Fibroblast of skin of abdomen (primary cell): ENCODE results near the gene JAGN1.
"Not testable (repeated sequence)": the region's sequence is repeated elsewhere in the genome, so short reads cannot be mapped to it uniquely, and the experiment has no call there.

Experiments used
- DNase-seq: peaks from one replicate; pipeline ENCODE4 v3.0.0-alpha.2; 2013

JAGN1 gene

DNA sequence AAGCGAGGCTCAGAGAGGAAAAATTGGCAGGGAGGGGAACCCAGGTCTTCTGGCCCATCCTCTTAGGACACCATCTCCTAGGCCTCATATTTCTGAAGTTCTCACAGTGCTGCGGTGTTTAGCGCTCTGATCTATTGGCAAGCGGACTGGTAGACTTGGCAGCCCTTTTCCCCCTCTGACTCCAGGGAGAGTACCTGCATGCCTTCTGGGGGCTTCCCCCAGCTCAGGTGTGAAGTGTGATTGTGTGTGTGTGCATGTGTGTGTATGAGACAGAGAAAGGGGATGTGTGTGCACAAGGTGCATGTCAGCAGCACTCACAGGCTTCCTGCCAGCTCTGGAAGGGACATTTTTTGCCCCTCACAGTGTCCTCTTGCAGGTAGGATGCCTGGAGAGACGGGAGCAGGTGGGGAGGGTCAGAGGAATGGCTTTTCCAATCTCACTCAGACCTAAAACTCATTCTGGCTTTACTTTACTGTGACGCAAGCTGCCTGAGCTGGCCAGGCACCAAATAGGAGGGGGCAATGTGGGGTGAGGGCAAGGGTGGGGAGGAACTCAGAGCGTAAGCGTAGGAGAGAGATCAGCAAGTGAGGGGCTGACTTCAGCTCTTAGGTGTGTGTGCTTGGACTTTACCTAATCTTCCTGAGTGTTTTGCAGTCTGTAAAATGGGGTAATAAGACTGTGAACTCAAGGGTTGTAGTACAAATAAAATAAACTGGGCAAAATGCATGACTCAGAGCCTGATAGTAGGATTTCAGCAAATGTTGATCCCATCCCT lies 8.2 kb downstream of the JAGN1 start:
- DNase-seq: no peak

DNA sequence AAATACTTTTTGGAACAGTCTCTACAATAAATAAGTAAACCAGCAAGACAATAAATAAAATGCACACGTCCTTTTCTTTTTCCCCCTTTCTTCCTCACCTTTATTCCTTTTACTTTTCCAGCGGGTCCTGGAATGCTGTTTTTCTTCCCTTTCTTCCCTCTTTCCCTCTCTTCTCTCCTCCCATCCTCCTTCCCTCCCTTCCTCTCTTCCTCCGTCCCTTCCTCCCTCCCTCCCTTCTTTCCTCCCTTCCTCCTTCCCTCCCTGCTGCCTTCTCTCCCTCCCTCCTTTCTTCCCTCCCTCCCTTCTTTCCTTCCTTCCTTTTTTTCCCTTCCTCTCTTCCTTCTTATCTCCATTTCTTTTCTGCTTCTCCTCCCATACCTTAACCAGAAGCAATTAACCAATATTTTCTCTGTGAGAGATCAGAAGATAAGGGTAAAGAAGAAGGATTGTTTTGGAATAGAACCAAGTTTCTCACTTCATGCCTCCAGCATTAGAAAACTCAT lies 8.9 kb downstream of the JAGN1 start:
- DNase-seq: no peak

DNA sequence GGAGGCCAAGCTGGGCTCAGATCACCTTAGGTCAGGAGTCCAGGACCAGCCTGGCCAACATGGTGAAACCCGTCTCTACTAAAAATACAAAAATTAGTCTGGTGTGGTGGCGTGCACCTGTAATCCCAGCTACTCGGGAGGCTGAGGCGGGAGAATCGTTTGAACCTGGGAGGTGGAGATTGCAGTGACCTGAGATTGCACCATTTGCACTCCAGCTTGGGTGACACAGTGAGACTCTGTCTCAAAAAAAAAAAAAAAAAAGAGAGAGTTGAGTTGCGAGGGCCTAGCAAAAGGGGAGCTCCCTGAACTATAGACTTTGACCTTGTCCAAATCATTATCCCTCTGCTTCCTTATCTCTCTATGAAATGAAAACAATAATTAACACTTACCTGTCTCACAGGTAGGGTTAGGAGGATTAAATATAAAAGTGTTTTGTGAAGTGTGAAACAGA lies 10.6 kb downstream of the JAGN1 start:
- not testable (repeated sequence) for DNase-seq

DNA sequence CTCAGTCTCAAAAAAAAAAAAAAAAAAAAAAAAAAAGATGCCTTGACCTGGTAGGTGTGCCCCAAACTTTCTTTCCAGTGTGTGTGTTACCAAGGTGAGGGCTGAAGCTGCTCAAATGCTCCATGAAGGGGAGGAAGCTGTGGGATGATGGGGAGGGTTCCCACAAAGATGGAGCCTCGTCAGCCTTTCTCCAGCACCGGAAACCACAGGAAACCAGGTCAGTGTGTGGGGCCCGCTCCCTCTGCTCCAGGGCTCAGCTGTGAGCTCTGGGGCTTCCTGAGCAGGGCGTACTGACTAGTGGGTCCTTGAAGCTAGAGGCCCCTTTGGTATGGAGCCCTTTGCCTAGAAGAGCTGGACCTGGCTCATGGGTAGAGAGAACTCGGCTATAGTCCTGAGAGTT lies 11.6 kb downstream of the JAGN1 start:
- no peak for DNase-seq

DNA sequence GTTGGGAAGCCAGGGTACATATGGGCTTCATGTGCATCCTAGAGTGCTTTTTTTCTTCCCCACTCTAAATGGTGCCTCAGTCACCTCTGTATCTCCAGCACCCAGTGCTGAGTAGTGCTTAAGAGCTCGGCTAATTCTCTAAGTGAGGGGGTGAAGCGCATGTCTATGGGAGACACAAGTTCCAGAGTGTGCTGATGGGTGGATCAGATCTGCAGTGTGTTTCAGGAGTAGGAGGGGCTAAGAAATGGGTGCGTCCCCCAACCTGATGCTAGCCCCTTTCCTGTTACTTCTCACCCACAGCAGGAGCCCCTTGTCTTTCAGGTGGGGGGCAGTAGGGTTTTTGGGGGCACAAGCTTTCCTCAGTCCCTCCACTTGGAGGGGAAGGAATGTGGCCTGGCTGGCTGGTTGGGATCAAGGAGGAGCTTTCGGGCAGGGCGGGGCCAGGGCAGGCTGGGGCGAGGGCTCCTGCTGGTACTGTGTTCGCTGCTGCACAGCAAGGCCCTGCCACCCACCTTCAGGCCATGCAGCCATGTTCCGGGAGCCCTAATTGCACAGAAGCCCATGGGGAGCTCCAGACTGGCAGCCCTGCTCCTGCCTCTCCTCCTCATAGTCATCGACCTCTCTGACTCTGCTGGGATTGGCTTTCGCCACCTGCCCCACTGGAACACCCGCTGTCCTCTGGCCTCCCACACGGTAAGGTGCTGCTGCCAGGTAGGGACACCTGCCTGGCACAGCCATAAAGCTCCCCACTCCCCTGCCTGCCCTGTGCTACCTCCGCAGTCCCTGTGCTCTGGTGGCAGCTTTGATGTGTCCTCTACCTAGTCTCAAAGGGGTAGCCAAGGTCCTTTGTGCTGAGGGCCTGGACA lies 12.2 kb downstream of the JAGN1 start, which contains the start of gene IL17RE:
IL17RE (plus strand) TSS at position 477 of the 866 bp plus-strand sequence; CDS start at position 562, 85 bp downstream.
- no peak for DNase-seq

DNA sequence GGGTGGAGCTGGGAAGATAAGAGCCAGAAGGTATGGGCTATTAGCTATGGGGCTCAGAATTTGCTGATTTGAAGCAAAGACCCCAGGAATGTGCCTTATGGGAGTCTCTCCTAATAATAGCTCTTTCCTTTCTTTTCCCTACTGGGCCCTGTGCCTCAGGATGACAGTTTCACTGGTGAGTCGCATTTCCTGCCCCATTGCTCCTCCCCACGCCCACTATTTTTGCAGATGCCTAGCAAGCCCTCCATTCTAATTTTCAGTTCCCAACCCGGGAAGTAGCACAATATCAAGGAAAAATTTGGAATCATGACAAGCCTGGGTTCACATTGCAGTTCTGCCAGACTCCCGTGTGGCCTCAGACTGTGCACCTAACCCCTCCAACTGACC lies 12.8 kb downstream of the JAGN1 start:
- DNase-seq: peak; percentile 62

DNA sequence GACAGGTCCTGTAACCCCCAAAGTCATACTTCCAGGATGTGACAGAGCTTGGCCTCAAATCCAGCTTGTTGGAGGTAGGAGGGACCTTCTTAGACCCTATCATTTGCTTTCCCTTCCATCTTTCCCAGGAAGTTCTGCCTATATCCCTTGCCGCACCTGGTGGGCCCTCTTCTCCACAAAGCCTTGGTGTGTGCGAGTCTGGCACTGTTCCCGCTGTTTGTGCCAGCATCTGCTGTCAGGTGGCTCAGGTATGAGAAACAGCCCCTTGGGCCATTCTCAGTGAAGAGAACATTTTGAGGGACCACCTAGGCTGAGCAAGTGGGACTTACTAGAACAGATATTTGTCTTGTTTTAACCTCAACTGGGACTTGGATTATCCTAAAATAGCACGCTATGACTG lies 13.5 kb downstream of the JAGN1 start:
- no peak for DNase-seq

DNA sequence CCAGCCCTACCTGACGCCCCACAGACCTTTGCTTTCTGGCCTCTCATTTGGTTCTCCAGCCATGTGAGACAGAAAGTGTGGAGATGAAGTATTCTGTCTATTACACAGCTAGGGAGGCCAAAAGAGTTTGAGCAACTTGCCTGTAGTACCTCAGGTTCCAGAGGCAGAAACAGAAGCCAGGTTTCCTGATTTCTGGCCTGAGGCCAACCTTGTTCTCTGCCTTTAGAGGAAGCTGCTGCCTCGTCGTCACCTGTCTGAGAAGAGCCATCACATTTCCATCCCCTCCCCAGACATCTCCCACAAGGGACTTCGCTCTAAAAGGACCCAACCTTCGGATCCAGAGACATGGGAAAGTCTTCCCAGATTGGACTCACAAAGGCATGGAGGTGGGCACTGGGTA lies 16.1 kb downstream of the JAGN1 start:
- no peak for DNase-seq

DNA sequence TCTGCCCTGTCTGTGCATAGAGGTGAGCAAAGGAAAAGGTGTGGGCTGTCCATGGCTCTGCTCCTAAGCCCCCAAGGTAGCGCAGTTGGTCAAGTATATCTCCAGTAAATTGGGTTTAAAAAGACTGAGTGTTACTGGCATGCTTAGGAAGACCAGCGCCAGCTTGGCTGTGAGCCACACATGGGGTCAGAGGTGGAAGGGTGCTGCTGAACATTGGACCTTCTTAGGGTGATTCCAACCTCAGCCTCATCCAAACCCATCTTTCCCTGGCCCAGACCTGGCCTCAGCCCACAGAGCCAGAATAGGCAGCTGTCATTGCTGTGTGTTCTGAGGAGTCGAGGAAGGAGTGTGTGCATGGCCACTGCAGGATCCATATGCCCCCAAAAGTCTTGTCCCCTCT lies 17.9 kb downstream of the JAGN1 start:
- no peak for DNase-seq

DNA sequence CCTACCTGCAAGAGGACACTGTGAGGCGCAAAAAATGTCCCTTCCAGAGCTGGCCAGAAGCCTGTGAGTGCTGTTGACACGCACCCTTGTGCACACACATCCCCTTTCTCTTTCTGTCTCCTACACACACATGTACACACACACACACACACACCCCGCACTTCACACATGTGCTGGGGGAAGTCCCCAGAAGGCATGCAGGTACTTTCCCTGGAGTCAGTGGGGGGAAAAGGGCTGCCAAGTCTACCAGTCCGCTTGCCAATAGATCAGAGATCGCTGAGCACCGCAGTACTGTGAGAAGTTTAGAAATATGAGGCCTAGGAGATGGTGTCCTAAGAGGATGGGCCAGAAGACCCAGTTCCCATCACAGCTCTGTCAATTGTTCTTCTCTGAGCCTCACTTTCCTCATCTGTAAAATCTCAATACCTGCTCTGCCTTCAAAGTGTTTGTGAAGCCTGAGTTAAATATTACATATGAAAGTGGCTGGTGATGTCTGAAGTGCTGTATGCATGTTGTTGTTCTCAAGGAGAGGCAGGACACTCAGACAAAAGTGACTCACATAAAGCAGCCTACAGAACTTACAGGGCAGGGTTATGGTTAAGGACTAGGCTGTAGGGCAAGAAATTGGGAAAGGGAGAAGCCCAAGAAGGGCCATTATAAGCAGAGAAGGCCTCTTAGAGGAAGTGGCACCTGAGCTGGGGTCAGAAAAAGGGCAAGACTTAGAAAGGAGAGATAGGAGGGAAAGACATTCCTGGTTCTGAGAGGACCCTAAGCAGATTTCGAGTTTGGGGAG lies 19.0 kb downstream of the JAGN1 start:
- DNase-seq: no peak

DNA sequence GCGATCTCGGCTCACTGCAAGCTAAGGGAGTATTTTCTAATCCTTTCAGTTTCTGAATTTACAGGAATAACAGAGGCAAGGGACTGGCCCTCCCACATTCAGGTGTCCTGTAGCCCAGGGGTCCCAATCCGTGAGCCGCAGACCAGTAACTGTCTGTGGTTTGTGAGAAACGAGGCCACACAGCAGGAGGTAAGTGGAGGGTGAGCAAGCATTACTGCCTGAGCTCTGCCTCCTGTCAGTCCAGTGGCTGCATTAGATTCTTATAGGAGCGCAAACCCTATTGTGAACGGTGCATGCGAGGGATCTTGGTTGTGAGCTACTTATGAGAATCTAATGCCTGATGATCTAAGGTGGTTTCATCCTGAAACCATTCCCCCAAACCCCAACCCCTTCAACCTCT lies 21.5 kb downstream of the JAGN1 start:
- no peak for DNase-seq

DNA sequence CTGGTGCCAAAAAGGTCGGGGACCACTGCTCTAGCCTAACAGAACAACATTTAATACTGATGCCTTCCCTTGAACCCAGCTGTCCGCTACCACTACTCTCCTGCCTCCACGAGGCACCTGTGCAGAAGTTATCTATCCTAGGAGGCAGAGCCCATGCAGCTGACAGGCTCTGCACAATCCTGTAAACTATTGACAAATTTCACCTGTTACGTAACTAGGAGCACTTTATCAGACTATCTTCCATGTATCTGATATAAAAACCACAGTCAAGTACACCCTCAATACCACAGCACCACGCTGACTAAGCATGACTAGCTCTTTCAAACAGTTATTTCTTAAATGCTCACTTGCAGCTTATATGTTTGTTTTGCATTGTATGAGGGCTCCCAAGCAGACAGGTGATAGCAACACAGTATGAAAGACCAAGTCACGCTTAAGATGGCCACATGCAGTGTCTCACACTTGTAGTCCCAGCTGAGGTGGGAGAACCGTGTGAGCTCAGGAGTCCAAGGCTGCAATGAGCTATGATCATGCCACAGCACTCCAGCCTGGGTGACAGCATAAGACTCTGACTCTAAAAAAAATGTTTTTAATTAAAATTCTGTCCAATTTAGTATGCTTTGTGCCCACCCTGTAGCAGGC lies 22.0 kb downstream of the JAGN1 start:
- no peak for DNase-seq

DNA sequence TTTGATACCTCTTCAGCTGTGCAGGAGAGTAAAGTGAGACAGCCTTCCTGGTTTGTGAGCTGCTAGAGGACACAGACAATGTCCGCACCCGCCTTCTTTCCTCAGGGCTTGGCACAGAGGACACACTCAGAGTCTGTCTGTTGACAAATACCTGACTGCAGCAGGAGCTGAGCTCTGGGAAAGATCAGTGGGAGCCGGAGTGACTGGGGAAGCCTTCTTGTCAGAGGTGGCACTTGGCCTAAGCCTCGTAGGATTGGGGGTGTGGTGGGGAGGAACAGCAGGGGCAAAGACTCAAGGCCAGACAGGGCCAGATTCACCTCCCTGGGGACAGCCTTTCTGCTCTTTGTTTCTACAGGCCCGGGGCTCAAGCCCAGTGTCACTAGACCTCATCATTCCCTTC lies 23.2 kb downstream of the JAGN1 start:
- no peak for DNase-seq

DNA sequence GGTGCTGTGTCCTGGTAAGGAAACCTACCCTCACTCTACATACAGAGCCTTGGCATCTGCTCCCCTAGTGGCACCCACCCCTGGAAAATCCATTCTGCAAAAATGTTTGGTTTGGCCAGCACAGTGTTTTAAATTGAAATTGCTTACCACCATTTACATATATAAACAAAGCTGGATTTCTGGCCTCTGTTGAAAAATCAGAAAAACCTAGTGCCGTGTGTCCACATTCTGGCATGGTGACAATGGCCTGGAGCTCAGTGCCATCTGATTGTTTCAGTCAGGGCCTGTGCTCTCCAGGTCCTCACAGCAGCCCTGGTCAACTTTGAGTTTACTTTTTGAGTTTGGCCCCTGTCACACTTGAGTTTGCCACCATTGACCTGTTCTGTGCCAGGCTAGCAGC lies 23.6 kb downstream of the JAGN1 start:
- no peak for DNase-seq

DNA sequence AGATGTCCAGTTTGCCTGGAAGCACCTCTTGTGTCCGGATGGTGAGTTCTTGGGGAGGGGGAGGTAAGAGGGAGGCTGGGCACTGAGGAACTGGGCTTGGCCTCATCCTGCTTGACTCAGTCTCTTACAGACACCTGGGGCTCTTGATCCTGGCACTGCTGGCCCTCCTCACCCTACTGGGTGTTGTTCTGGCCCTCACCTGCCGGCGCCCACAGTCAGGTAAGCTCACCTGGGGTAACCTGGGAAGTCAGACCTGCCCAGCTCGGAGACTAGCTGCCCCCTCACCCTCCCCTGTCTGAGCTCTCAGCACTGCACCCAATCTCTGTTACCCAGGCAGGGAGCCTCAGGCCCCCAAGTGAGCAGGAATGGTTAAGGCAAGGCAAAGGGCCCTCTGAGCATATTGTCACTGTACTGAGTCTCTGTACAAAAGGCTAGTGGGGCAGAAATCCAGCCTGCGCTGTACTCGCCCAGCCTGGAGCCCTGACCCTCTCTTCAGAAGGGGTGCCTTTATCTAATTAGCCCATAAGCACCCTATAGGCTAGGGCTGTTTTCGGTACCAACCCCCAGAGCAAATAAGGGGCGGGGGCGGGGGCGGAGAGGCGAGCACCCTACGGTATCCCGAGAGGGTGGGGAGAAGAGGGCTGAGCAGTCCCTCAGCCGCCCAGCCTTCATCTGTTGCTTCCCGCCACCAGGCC lies 24.3 kb downstream of the JAGN1 start:
- DNase-seq: no peak

DNA sequence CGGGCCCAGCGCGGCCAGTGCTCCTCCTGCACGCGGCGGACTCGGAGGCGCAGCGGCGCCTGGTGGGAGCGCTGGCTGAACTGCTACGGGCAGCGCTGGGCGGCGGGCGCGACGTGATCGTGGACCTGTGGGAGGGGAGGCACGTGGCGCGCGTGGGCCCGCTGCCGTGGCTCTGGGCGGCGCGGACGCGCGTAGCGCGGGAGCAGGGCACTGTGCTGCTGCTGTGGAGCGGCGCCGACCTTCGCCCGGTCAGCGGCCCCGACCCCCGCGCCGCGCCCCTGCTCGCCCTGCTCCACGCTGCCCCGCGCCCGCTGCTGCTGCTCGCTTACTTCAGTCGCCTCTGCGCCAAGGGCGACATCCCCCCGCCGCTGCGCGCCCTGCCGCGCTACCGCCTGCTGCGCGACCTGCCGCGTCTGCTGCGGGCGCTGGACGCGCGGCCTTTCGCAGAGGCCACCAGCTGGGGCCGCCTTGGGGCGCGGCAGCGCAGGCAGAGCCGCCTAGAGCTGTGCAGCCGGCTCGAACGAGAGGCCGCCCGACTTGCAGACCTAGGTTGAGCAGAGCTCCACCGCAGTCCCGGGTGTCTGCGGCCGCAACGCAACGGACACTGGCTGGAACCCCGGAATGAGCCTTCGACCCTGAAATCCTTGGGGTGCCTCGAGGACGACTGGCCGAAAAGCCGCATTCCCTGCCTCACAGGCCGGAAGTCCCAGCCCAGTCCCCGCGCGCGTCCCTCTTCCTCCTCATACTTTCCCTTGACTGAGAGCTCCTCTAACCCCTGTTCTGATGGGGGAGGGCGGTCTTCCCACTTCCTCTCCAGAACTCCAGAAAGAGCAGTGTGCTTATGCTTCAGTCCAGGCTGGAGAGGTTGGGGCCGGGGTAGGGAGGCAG lies 25.1 kb downstream of the JAGN1 start:
- peak; percentile 63 for DNase-seq

DNA sequence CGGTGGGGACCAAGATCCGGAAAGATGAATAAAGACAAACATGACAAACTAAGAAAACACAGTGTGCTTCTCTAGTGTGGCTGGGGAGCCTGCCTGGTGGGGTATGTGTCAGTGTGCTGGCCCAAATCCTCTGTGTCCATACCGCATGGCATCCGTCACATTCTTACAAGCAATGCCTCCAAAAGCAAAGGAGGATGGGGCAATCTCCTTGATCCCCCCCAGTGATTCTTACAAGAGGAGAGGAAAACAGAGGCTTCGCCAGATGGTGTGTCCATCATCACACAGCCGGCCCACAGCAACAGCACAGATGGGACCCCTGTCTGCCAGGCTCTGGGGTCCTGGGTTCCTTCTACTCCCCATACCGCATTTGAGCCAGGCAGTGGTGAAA lies 25.9 kb downstream of the JAGN1 start:
- peak; percentile 44 for DNase-seq

DNA sequence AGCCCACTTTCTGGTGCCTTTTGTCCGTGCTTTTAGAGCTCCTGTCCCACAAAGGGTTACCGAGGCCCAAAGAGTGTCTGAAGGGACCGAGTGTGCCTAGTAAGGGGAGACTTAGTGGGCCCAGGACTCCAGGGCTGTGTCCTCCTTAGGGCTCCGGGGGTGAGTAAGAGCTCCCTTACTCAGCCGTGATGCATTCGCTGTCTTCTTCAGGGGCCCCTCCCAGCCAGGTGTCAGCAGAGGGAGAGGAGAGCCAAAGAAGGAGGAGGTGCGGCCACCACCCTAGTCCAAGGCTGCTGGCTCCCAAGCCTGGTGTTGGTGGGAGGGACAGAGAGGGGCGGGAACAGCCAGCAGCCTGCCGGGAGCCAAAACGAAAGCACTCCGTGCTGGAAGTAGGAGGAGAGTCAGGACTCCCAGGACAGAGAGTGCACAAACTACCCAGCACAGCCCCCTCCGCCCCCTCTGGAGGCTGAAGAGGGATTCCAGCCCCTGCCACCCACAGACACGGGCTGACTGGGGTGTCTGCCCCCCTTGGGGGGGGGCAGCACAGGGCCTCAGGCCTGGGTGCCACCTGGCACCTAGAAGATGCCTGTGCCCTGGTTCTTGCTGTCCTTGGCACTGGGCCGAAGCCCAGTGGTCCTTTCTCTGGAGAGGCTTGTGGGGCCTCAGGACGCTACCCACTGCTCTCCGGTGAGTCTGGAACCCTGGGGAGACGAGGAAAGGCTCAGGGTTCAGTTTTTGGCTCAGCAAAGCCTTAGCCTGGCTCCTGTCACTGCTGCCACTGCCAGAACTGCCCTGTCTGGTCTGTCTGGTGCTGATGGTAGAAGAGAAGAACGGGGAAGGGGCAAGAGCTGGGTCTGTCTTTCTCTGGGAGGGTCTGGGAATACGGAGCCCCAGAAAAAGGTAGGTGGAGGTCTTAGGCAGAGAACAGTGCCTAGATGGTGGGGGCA lies 26.6 kb downstream of the JAGN1 start, which contains the start of gene IL17RC:
IL17RC (plus strand) TSS at position 365 of the 947 bp plus-strand sequence; CDS start at position 583, 218 bp downstream.
- DNase-seq: peak; percentile 83

DNA sequence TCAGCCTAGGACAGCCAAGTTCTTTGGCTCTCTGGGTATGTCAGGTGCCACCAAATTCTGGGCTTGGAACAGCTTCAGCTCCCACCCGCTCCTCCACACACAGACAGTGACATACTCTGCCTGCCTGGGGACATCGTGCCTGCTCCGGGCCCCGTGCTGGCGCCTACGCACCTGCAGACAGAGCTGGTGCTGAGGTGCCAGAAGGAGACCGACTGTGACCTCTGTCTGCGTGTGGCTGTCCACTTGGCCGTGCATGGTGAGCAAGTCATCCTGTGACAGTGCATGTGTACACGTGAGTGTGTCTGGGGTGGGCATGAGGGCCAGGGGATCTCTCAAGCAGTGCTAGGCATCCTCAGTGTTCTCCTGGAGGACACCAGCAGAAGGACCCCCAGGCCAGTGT lies 27.4 kb downstream of the JAGN1 start:
- no peak for DNase-seq
